ENCODE measurements around the gene LBHD1. TPM values are rescaled to one million over a fixed set of nuclear protein-coding genes. Genes with fewer than 3 reads are reported as not detected.

Gene LBHD1
- total and polyA plus RNA-seq, 2 donors from 2014 or later: 5.3 to 7.9 TPM

DNA sequence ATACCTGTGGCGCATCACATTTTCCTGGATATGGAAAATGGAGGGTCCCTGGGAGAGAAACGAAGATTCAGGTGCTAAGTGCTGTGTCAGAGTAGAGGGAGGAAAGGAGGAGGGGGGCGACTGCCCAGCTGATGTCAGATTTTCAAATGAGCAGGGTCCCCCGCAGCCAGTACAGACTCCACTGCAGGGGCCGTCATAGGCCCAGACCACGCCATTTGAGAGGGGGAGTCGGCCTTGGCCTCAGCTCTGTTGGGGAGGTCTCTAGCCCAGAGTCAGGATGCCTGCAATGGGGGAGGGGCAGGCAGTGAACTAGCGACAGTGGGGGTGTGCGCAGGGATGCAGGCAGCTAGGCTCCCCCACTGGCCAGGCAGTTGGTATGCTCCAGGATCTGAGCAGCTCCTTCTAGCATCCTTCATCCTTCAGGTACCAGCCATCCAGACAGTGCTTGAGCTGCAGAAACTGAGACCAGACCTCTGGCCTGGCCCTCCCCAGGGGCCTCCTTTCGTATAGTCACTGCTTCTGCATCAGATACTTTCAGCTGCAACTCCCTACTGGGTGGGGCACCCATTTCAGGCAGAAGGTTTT, 35.3 kb upstream of the LBHD1 start, which contains the start of the genes BSCL2 and GNG3:
Gene BSCL2, minus strand, starts transcription at position 148 of the 585 bp plus-strand sequence. CDS start 229 bp downstream, outside the sequence.
Gene GNG3, plus strand, starts transcription at position 400 of the 585 bp plus-strand sequence. CDS start 620 bp downstream, outside the sequence.
- TF ChIP-seq CTCF (IDR thresholded peaks at IDR 0.05; ENCODE audit: borderline replicate concordance, extremely low read depth, insufficient read depth): no peak
- Histone ChIP-seq H3K27ac (ENCODE audit: low read depth in 2 of 2, low read length in 2 of 2) (peak within 1 kb of the TSS; percentile 93 to 94), H3K36me3 (ENCODE audit: control insufficient read depth in 2 of 3, insufficient read depth in 3 of 3, low read length in 3 of 3) (peaks cover 0 to 9% (median 2%) of the 10 kb centered on the region in 3 donors), H3K27me3 (ENCODE audit: control insufficient read depth, insufficient read depth, low read length) (no peaks in the 10 kb centered on the region), H3K9me3 (ENCODE audit: control insufficient read depth in 2 of 3, insufficient read depth in 1 of 3, low read length in 3 of 3) (no peaks in the 10 kb centered on the region), H3K4me1 (ENCODE audit: control insufficient read depth in 2 of 3, insufficient read depth in 2 of 3, low read depth in 1 of 3, low read length in 3 of 3) (peaks cover 0 to 30% (median 29%) of the 10 kb centered on the region in 3 donors), H3K9ac (ENCODE audit: low read length in 3 of 3) (peak within 1 kb of the TSS in 2 of 3 donors; percentile 79 to 98), H3K4me3 (ENCODE audit: low read length in 3 of 3) (peak within 1 kb of the TSS; percentile 87 to 91 (median 88))
- FAIRE-seq (no peak), DNase-seq (peak in 4 of 5 donors; percentile 95 to 97 (median 95))
- intact Hi-C loops (cut with DNase I): no loop called here

DNA sequence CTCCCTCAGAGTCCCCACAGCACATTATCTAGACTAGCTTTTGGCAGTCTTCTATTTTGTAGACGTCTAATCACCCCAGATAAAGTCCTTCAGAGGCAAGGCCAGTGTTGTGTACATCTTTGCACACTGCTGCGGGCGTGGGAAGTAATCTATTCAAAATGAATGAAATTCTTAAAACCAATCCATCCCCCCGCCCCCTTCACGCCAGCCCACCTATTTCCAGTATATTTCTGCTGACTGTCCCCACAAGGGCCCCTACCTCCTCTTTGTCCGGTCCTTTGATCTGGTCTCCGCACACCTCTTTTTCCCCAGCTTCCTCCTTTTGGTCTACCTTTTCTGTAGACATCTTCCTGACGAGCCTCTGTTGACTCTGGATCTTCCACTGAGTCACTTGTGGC, 34.8 kb upstream of the LBHD1 start:
- FAIRE-seq (no peak), DNase-seq (peak in 1 of 5 donors; percentile 68)
- Histone ChIP-seq H3K4me3 (ENCODE audit: low read length in 3 of 3) (peak overlapping the region; percentile 50 to 83 (median 67)), H3K27me3 (ENCODE audit: control insufficient read depth, insufficient read depth, low read length) (no peaks in the 10 kb centered on the region), H3K9ac (ENCODE audit: low read length in 3 of 3) (peak overlapping the region in 2 of 3 donors; percentile 79 to 89), H3K27ac (ENCODE audit: low read depth in 2 of 2, low read length in 2 of 2) (peak overlapping the region; percentile 93 to 94), H3K9me3 (ENCODE audit: control insufficient read depth in 2 of 3, insufficient read depth in 1 of 3, low read length in 3 of 3) (no peaks in the 10 kb centered on the region), H3K36me3 (ENCODE audit: control insufficient read depth in 2 of 3, insufficient read depth in 3 of 3, low read length in 3 of 3) (peaks cover 0 to 11% (median 2%) of the 10 kb centered on the region in 3 donors), H3K4me1 (ENCODE audit: control insufficient read depth in 2 of 3, insufficient read depth in 2 of 3, low read depth in 1 of 3, low read length in 3 of 3) (peaks cover 0 to 30% (median 29%) of the 10 kb centered on the region in 3 donors)
- no peak for TF ChIP-seq CTCF (IDR thresholded peaks at IDR 0.05; ENCODE audit: borderline replicate concordance, extremely low read depth, insufficient read depth)
- intact Hi-C loops (cut with DNase I): no loop called here

GRCh38 chr11:62705880-62706849, 34.1 kb upstream of the LBHD1 start:
- Histone ChIP-seq H3K4me1 (ENCODE audit: control insufficient read depth in 2 of 3, insufficient read depth in 2 of 3, low read depth in 1 of 3, low read length in 3 of 3) (peaks cover 0 to 30% (median 29%) of the 10 kb centered on the region in 3 donors), H3K9me3 (ENCODE audit: control insufficient read depth in 2 of 3, insufficient read depth in 1 of 3, low read length in 3 of 3) (no peaks in the 10 kb centered on the region), H3K27ac (ENCODE audit: low read depth in 2 of 2, low read length in 2 of 2) (peak overlapping the region; percentile 93 to 94), H3K4me3 (ENCODE audit: low read length in 3 of 3) (peak overlapping the region; percentile 93 to 98 (median 96)), H3K9ac (ENCODE audit: low read length in 3 of 3) (peak overlapping the region; percentile 84 to 97 (median 93)), H3K36me3 (ENCODE audit: control insufficient read depth in 2 of 3, insufficient read depth in 3 of 3, low read length in 3 of 3) (peaks cover 2 to 13% (median 3%) of the 10 kb centered on the region in 3 donors), H3K27me3 (ENCODE audit: control insufficient read depth, insufficient read depth, low read length) (no peaks in the 10 kb centered on the region)
- TF ChIP-seq CTCF (IDR thresholded peaks at IDR 0.05; ENCODE audit: borderline replicate concordance, extremely low read depth, insufficient read depth): no peak
- no peak for FAIRE-seq
- intact Hi-C loops (cut with DNase I): no loop called here
- peak; percentile 96 to 99 (median 98) for DNase-seq
